LNCaP clone FGC (cell line): ENCODE data around the gene GNB1L.

Source experiments
- DNase-seq: peaks from one replicate; pipeline ENCODE4 v3.0.0-alpha.2; 2011; ENCODE audit warnings: low read depth
- H3K4me3 ChIP-seq: 2 replicates; pipeline ENCODE4 v1.5.1; 2011; ENCODE audit warnings: mild to moderate bottlenecking, low read depth, low read length, control low read depth
- CTCF ChIP-seq: IDR thresholded peaks from 2 replicates; pipeline ENCODE4 v1.5.1; 2012; ENCODE audit warnings: mild to moderate bottlenecking; ENCODE audit not compliant: control insufficient read depth, insufficient read depth; ENCODE audit errors: extremely low read depth

Gene GNB1L

GRCh38 chr22:19857382-19857781 lies 2.7 kb upstream of the GNB1L start:
- H3K4me3 ChIP-seq = no peak overlapping the region
- no peak for TF ChIP-seq CTCF
- DNase-seq = no peak

- no peak for TF ChIP-seq CTCF
Measured at GRCh38 chr22:19855504-19856409, 1.1 kb upstream of the GNB1L start.

GRCh38 chr22:19853879-19854777 lies 546 bp downstream of the GNB1L start:
- no peak for DNase-seq
- TF ChIP-seq CTCF = no peak

More at GRCh38 chr22:19855504-19856409, 1.1 kb upstream of the GNB1L start:
- no peak for DNase-seq
- peak overlapping the region; percentile 94 for H3K4me3 ChIP-seq

GRCh38 chr22:19853058-19853878 lies 1.4 kb downstream of the GNB1L start:
- H3K4me3 ChIP-seq = peak overlapping the region; percentile 94
- DNase-seq = no peak
- TF ChIP-seq CTCF = no peak

More at GRCh38 chr22:19853879-19854777, 546 bp downstream of the GNB1L start:
- H3K4me3 ChIP-seq = peak overlapping the region; percentile 94

GRCh38 chr22:19852177-19852781 lies 2.4 kb downstream of the GNB1L start:
- no peak for DNase-seq
- H3K4me3 ChIP-seq = no peak overlapping the region

More at GRCh38 chr22:19852177-19852781, 2.4 kb downstream of the GNB1L start:
- no peak for TF ChIP-seq CTCF
